NK-92 treated with Interleukin-12 subunit alpha and Interleukin-12 subunit beta, amount 100 ng/mL, for 24 hours (cell line): ENCODE measurements around the gene TAS1R3.

Experiments
- DNase-seq: peaks from one replicate; lab custom pipeline; 2025; lab: John Stamatoyannopoulos, UW

TAS1R3 gene

GRCh38 chr1:1324524-1325287 is 6.4 kb upstream of the TAS1R3 start, which contains the start of the genes CPTP and INTS11:
Gene CPTP, plus strand, starts transcription at chr1:1324802. Its CDS starts 2,109 bp downstream, at chr1:1326911.
Gene INTS11, minus strand, starts transcription at chr1:1324660. Its CDS starts 52 bp downstream, at chr1:1324608.
- peak; percentile 94 for DNase-seq

GRCh38 chr1:1325288-1326074 is 5.6 kb upstream of the TAS1R3 start:
- DNase-seq, result no peak

GRCh38 chr1:1326075-1326605 is 4.9 kb upstream of the TAS1R3 start:
- DNase-seq, result no peak

- DNase-seq, result no peak
These were observed 3.8 kb upstream of the TAS1R3 start for GRCh38 chr1:1327291-1327690.

- DNase-seq, result no peak
These were observed 2.8 kb upstream of the TAS1R3 start for GRCh38 chr1:1328254-1328653.

- DNase-seq, result no peak
These were observed 1.5 kb upstream of the TAS1R3 start for GRCh38 chr1:1329304-1330210.

- DNase-seq, result no peak
These were observed 563 bp upstream of the TAS1R3 start for GRCh38 chr1:1330366-1331067.

GRCh38 chr1:1332031-1332755 is 1.1 kb downstream of the TAS1R3 start:
- no peak for DNase-seq

GRCh38 chr1:1332774-1333480 is 1.8 kb downstream of the TAS1R3 start:
- no peak for DNase-seq

- no peak for DNase-seq
These were observed 2.6 kb downstream of the TAS1R3 start for GRCh38 chr1:1333551-1334241.

- no peak for DNase-seq
These were observed 3.8 kb downstream of the TAS1R3 start for GRCh38 chr1:1334835-1335234.

GRCh38 chr1:1335283-1335682 is 4.2 kb downstream of the TAS1R3 start:
- no peak for DNase-seq

GRCh38 chr1:1335792-1336248 is 4.7 kb downstream of the TAS1R3 start:
- DNase-seq, result no peak

- no peak for DNase-seq
These were observed 5.4 kb downstream of the TAS1R3 start for GRCh38 chr1:1336446-1336845.

GRCh38 chr1:1336931-1337792 is 6.1 kb downstream of the TAS1R3 start:
- no peak for DNase-seq

GRCh38 chr1:1337793-1338147 is 6.7 kb downstream of the TAS1R3 start:
- no peak for DNase-seq

GRCh38 chr1:1338278-1338677 is 7.2 kb downstream of the TAS1R3 start:
- DNase-seq, result no peak

GRCh38 chr1:1340185-1340584 is 9.1 kb downstream of the TAS1R3 start:
- DNase-seq, result no peak
